Measurements from ENCODE around the gene ZWILCH.

DNA sequence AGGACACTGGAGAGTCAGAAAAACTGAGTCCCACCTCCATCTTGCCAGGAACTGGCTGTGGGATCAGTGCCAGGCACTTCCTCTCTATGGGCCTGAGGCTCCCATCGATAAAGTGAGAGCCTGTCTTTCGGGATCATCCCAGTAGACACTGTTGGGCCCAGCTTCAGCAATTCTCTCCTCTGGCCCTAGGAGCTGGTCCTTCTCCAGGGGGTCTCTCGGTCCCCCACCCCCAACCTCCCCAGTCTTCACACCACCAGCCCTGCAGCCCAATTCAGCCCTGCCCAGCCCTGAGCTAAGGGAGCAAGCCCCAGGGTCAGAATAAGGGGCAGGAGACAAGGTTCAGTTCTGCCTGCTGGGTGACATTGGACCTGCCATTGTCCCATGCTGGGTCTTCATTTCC lies 65.2 kb downstream of the ZWILCH start:
- TF ChIP-seq POLR2AphosphoS5 (IDR thresholded peaks at IDR 0.05; ENCODE audit: low read depth, low read length) (no peak), TAF1 (IDR thresholded peaks at IDR 0.05; ENCODE audit: borderline replicate concordance, insufficient read depth, low read length) (no peak), SIN3A (IDR thresholded peaks at IDR 0.05; ENCODE audit: borderline replicate concordance, insufficient read depth, low read length) (no peak), REST (IDR thresholded peaks at IDR 0.05; ENCODE audit: insufficient read depth in 1 of 2, low read depth in 2 of 2, low read length in 2 of 2) (no peak)
